Prostate gland (tissue), 2 donors: ENCODE measurements around the gene VKORC1L1. TPM values are rescaled to one million over a fixed set of nuclear protein-coding genes. Genes with fewer than 3 reads are reported as not detected.
"Not testable (repeated sequence)": the region's sequence is repeated elsewhere in the genome, so short reads cannot be mapped to it uniquely, and the experiment has no call there.

Experiments used
- DNase-seq: peaks from one replicate; pipeline ENCODE4 v3.0.0-alpha.2; 2019; ENCODE audit warnings: low spot score
- H3K27ac ChIP-seq, 2 donors: fragments of 200-600 bp; sonication (generic); 2 replicates each; pipeline ENCODE4 v1.5.1; 2017 to 2019
- H3K27me3 ChIP-seq: fragments of 200-600 bp; sonication (generic); replicated peaks from 2 replicates; pipeline ENCODE4 v1.5.1; 2019; ENCODE audit not compliant: insufficient read depth
- H3K36me3 ChIP-seq, 2 donors: fragments of 200-600 bp; sonication (generic); 1 replicate in 1 of 2; 2 replicates in 1 of 2; pipeline versions ENCODE4 v1.5.1 to v1.8.1; 2017 to 2019
- H3K4me1 ChIP-seq: fragments of 200-600 bp; sonication (generic); replicated peaks from 2 replicates; pipeline ENCODE4 v1.5.1; 2019
- H3K4me3 ChIP-seq, 2 donors: fragments of 200-600 bp; sonication (generic); 2 replicates each; pipeline ENCODE4 v1.5.1; 2017 to 2019
- H3K9me3 ChIP-seq: fragments of 200-600 bp; sonication (generic); 2 replicates; pipeline ENCODE4 v1.5.1; 2017
- POLR2A ChIP-seq: fragments of 450-650 bp; IDR thresholded peaks from one replicate; pipeline ENCODE4 v1.6.1; 2016; ENCODE audit warnings: antibody characterized with exemption, mild to moderate bottlenecking
- POLR2AphosphoS5 ChIP-seq: sonication (generic); formaldehyde crosslinking; IDR thresholded peaks from one replicate; pipeline ENCODE4 v1.6.1; 2017; ENCODE audit warnings: antibody characterized with exemption
- WGBS: methylation state at CpG from one replicate; pipeline ENCODE4 v1.1.5; 2018; 5-methylcytosine and 5-hydroxymethylcytosine counted together
- intact Hi-C: fragments of 100-400 bp; cut with DNase I; formaldehyde crosslinking; loops from one replicate; pipeline ENCODE4 v1.14.2; 2022
- small RNA-seq, 2 donors: library from RNA; depleted of rRNA; stranded (forward); fragments of <200 nt; gene quantifications; one replicate each; pipeline ENCODE3, GENCODE V24; 2016
- total RNA-seq, 2 donors: library from RNA; depleted of rRNA; stranded (reverse); fragments of >200 nt; gene quantifications; one replicate each; pipeline ENCODE4 v1.1.0, GENCODE V29; 2016
- TF ChIP-seq, protein P1 (sequence below), 4 experiments: fragments of 200-600 bp in 2 of 4; fragments of 450-650 bp in 2 of 4; sonication (generic) in 2 of 4; IDR thresholded peaks; 1 replicate in 3 of 4; 2 replicates in 1 of 4; pipeline ENCODE4 v1.5.1; 2016 to 2019; ENCODE audit warnings: antibody characterized with exemption in 4 of 4, mild to moderate bottlenecking in 2 of 4, moderate library complexity in 2 of 4

The VKORC1L1 gene
- total RNA-seq, 2 donors from 2014 or later = 10.7 to 17.3 TPM

DNA sequence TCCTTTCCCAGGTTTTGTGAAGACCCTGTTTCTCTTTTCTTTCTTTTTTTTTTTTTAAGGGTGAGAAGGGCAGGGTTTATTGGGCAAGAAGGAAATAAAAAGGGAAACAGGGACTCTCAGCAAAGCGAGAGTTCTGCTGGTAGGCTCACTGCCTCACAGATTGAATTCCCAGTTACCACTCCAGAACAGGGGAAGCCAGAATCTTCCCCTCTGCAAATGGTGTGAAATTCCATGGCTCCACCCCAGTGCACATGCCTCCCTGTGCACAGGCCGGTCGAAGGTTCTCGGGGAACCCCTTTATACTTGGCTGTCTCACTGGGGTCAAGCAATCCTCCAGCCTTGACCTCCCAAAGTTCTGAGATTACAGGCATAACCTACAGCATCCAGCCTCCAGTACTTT lies 119.7 kb downstream of the VKORC1L1 start:
- no peak for DNase-seq
- H3K27ac ChIP-seq = no peak overlapping the region

DNA sequence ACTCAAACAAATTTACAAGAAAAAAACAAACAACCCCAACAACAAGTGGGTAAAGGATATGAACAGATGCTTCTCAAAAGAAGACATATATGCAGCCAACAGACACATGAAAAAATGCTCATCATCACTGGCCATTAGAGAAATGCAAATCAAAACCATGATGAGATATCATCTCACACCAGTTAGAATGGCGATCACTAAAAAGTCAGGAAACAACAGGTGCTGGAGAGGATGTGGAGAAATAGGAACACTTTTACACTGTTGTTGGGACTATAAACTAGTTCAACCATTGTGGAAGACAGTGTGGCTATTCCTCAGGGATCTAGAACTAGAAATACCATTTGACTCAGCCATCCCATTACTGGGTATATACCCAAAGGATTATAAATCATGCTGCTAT lies 122.1 kb downstream of the VKORC1L1 start:
- H3K4me3 ChIP-seq, H3K36me3 ChIP-seq, intact Hi-C loops, DNase-seq, H3K9me3 ChIP-seq, H3K4me1 ChIP-seq, H3K27me3 ChIP-seq, H3K27ac ChIP-seq: not testable (repeated sequence)
- 48% methylated on average over 1 of the region's 1 CpG for WGBS

More for the DNA sequence above, 119.7 kb downstream of the VKORC1L1 start:
- intact Hi-C loops = no loop called here
- Histone ChIP-seq H3K4me1 (no peaks in the 10 kb centered on the region), H3K9me3 (no peaks in the 10 kb centered on the region), H3K36me3 (no peaks in the 10 kb centered on the region), H3K4me3 (no peak overlapping the region), H3K27me3 (no peaks in the 10 kb centered on the region)
- 78% methylated on average over 4 of the region's 4 CpGs for WGBS
- TF ChIP-seq POLR2AphosphoS5 (no peak), POLR2A (no peak)
- TF ChIP-seq, protein P1, sequence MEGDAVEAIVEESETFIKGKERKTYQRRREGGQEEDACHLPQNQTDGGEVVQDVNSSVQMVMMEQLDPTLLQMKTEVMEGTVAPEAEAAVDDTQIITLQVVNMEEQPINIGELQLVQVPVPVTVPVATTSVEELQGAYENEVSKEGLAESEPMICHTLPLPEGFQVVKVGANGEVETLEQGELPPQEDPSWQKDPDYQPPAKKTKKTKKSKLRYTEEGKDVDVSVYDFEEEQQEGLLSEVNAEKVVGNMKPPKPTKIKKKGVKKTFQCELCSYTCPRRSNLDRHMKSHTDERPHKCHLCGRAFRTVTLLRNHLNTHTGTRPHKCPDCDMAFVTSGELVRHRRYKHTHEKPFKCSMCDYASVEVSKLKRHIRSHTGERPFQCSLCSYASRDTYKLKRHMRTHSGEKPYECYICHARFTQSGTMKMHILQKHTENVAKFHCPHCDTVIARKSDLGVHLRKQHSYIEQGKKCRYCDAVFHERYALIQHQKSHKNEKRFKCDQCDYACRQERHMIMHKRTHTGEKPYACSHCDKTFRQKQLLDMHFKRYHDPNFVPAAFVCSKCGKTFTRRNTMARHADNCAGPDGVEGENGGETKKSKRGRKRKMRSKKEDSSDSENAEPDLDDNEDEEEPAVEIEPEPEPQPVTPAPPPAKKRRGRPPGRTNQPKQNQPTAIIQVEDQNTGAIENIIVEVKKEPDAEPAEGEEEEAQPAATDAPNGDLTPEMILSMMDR (IDR thresholded peaks at IDR 0.05) = no peak

DNA sequence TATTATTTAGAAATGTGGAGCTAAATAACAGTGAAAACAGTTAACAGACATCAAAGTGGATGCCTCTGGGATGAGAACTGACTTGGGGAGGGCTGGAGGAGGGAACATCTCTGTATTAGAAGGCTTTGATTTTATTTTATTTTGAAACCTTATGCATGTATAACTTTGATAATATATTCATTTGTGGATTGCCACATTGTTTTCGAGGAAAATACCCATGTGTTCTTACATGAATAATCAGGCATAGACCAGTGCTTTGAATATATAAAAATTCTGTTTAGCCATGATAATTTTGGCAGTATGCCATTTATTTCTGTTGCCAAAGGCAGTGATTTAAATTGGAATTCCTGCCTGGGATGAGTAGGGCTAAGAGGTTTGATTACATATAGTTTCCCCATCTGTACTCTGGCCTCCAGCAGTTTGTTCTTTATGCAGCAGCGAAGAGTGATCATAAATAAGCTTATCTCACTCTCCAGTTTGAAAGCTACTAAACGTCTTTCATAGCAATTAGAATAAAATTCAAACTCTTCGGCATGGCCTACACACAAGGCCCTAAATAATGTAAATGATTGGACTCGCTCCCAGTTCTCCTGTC lies 128.0 kb downstream of the VKORC1L1 start:
- WGBS = 70% methylated on average over 1 of the region's 5 CpGs
- H3K9me3 ChIP-seq, intact Hi-C loops, DNase-seq, H3K36me3 ChIP-seq, H3K4me3 ChIP-seq, H3K27me3 ChIP-seq, H3K4me1 ChIP-seq, H3K27ac ChIP-seq: not testable (repeated sequence)

DNA sequence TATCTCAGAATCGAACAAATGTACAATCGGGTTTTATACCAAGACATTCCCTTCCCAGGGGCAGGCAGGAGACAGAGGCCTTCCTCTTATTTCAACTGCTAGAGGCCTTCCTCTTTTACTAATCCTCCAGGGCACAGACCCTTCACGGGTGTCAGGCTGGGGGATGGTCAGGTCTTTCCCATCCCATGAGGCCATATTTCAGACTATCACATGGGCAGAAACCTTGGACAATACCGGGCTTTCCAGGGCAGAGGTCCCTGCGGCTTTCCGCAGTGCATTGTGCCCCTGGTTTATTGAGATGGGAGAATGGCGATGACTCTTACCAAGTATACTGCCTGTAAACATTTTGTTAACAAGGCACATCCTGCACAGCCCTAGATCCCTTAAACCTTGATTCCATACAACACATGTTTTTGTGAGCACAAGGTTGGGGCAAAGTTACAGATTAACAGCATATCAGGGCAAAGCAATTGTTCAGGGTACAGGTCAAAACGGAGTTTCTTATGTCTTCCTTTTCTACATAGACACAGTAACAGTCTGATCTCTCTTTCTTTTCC lies 132.3 kb downstream of the VKORC1L1 start:
- intact Hi-C loops, H3K9me3 ChIP-seq: not testable (repeated sequence)
- WGBS = 74% methylated on average over 8 of the region's 8 CpGs

DNA sequence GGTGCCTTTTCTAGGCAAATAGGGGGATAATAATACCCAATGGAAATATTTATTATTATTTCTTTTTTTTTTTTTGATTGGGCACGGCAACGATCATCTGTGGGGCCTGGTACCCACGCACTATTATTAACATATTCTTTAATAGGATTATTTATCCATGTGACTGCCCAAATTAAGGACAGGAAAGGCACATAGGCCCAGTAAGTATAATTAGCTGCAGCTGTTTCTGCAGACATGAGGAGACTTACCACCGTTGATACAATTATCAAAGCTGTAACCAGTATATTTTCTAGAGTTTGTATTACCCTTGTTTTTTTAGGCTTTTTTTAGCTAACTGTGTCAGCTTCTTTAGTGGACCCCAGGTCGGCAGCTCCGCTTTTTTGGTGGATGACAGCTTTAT lies 134.4 kb downstream of the VKORC1L1 start:
- intact Hi-C loops = no loop called here
- 83% methylated on average over 6 of the region's 6 CpGs for WGBS
- DNase-seq = no peak
- Histone ChIP-seq H3K27me3 (no peaks in the 10 kb centered on the region), H3K27ac (no peak overlapping the region), H3K4me1 (no peaks in the 10 kb centered on the region), H3K36me3 (no peaks in the 10 kb centered on the region), H3K9me3 (no peaks in the 10 kb centered on the region), H3K4me3 (no peak overlapping the region)
- TF ChIP-seq POLR2AphosphoS5 (no peak), POLR2A (no peak)
- TF ChIP-seq, protein P1 (IDR thresholded peaks at IDR 0.05) = no peak

More for the DNA sequence above, 132.3 kb downstream of the VKORC1L1 start:
- peak overlapping the region in 1 of 2 donors; percentile 14 for H3K27ac ChIP-seq
- not testable (repeated sequence) for H3K4me1 ChIP-seq, H3K36me3 ChIP-seq, DNase-seq, H3K27me3 ChIP-seq, H3K4me3 ChIP-seq

Small RNA genes lying within 50 kb of the gene (small RNA-seq; reads per million reads assigned to genes)
- 0 reads per million in 2 donors for gene AC073261.1
- 0 reads per million in 2 donors for gene RNU6-973P

Other genes starting within 250 kb of the VKORC1L1 start
- gene GUSB, start 109.1 kb downstream of the VKORC1L1 start, total RNA-seq = 10 to 100 TPM; 33.7 to 35.9 TPM
- gene ASL, start 202.7 kb downstream of the VKORC1L1 start, total RNA-seq = 10 to 100 TPM; 24.0 to 36.4 TPM
- 10 to 100 TPM; 37.9 to 48.1 TPM for gene CRCP, start 241.8 kb downstream of the VKORC1L1 start, total RNA-seq